KMS-11 (cell line): ENCODE measurements around the gene TASP1.
"Not testable (repeated sequence)": the region's sequence is repeated elsewhere in the genome, so short reads cannot be mapped to it uniquely, and the experiment has no call there.

ENCODE experiments used
- H2AFZ ChIP-seq: fragments of 200-600 bp; sonication (generic); 2 replicates; pipeline ENCODE4 v1.6.1; 2016; ENCODE audit warnings: antibody characterized with exemption, mixed run types, low read depth
- H3K27ac ChIP-seq: fragments of 200-600 bp; sonication (generic); 2 replicates; pipeline ENCODE4 v1.6.1; 2016; ENCODE audit warnings: mild to moderate bottlenecking, mixed run types
- H3K27me3 ChIP-seq: fragments of 200-600 bp; sonication (generic); 2 replicates; pipeline ENCODE4 v1.6.1; 2017; ENCODE audit warnings: mild to moderate bottlenecking, low read depth, mixed run types, moderate library complexity; ENCODE audit not compliant: insufficient read depth
- H3K36me3 ChIP-seq: fragments of 200-600 bp; sonication (generic); 2 replicates; pipeline ENCODE4 v1.6.1; 2017; ENCODE audit warnings: mild to moderate bottlenecking, mixed run types; ENCODE audit not compliant: insufficient read depth
- H3K4me1 ChIP-seq: fragments of 200-600 bp; sonication (generic); 2 replicates; pipeline ENCODE4 v1.6.1; 2016; ENCODE audit warnings: mild to moderate bottlenecking, low read depth, mixed run types; ENCODE audit not compliant: poor library complexity, severe bottlenecking
- H3K4me2 ChIP-seq: fragments of 200-600 bp; sonication (generic); 2 replicates; pipeline ENCODE4 v1.7.0; 2016; ENCODE audit warnings: mild to moderate bottlenecking, mixed run types
- H3K4me3 ChIP-seq: fragments of 200-600 bp; sonication (generic); IDR thresholded peaks from 2 replicates; pipeline ENCODE4 v1.6.1; 2017; ENCODE audit warnings: low read depth, low read length, mixed read lengths; ENCODE audit not compliant: insufficient read depth
- H3K79me2 ChIP-seq: fragments of 200-600 bp; sonication (generic); 2 replicates; pipeline ENCODE4 v1.6.1; 2016; ENCODE audit warnings: low read depth, mixed run types; ENCODE audit not compliant: insufficient read depth
- H3K9ac ChIP-seq: fragments of 200-600 bp; sonication (generic); 2 replicates; pipeline ENCODE4 v1.6.1; 2016; ENCODE audit warnings: mild to moderate bottlenecking, mixed run types
- H4K20me1 ChIP-seq: fragments of 200-600 bp; sonication (generic); 2 replicates; pipeline ENCODE4 v1.6.1; 2016; ENCODE audit warnings: mild to moderate bottlenecking, mixed run types; ENCODE audit not compliant: insufficient read depth
- TF ChIP-seq, protein P1 (sequence below): fragments of 200-600 bp; sonication (generic); conservative IDR thresholded peaks from 2 replicates; pipeline ENCODE4 v1.6.1; 2017; ENCODE audit warnings: low read depth, mild to moderate bottlenecking, antibody characterized with exemption, low read length, moderate library complexity, mixed read lengths

The TASP1 gene

DNA sequence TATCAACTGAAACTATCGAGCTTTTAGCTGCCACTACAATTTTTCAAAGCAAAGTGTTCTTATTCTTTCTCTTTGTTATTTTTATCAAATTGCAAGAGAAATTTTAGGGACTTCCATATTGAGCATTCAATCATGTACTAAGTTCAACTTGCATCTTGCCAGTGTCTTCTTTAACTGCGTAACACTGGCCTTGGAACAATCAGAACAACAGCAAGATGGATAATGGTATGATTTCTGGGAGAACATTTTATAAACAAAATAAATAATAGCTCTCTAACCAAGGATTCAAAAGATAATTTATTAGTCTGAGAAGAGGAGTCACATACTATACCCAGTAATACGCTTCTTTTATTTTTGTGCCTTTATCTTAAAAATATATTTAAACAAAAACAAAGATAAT is 249.6 kb downstream of the TASP1 start:
- Histone ChIP-seq H3K4me1 (peaks cover 13% of the 10 kb centered on the region), H3K4me3 (no peak overlapping the region), H4K20me1 (no peaks in the 10 kb centered on the region), H3K4me2 (no peak overlapping the region), H3K36me3 (no peaks in the 10 kb centered on the region), H3K79me2 (no peaks in the 10 kb centered on the region), H3K9ac (no peak overlapping the region), H3K27me3 (no peaks in the 10 kb centered on the region), H3K27ac (no peak overlapping the region), H2AFZ (no peak overlapping the region)
- TF ChIP-seq, protein P1, sequence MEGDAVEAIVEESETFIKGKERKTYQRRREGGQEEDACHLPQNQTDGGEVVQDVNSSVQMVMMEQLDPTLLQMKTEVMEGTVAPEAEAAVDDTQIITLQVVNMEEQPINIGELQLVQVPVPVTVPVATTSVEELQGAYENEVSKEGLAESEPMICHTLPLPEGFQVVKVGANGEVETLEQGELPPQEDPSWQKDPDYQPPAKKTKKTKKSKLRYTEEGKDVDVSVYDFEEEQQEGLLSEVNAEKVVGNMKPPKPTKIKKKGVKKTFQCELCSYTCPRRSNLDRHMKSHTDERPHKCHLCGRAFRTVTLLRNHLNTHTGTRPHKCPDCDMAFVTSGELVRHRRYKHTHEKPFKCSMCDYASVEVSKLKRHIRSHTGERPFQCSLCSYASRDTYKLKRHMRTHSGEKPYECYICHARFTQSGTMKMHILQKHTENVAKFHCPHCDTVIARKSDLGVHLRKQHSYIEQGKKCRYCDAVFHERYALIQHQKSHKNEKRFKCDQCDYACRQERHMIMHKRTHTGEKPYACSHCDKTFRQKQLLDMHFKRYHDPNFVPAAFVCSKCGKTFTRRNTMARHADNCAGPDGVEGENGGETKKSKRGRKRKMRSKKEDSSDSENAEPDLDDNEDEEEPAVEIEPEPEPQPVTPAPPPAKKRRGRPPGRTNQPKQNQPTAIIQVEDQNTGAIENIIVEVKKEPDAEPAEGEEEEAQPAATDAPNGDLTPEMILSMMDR = no peak

DNA sequence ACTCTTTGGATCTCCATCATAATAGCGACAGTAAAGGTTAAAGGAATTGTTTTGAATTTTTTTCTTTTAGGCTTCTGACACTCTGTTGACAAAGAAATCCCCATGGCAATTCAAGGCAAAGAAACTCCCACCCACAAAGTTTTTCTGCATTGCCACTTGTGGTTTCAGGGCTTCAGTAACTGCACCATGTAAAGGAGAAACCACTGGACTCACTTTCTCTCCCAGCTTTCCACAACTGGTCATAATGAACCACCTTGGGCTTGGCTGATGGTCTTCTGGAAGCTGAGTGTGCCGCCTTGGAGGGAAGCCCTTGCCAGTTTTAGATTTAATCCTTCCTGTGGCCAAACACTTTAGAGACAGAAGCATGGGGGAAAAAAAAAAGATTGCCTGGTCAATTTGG is 254.6 kb downstream of the TASP1 start:
- H3K9ac ChIP-seq = no peak overlapping the region
- TF ChIP-seq, protein P1 = no peak
- no peak overlapping the region for H3K4me3 ChIP-seq

DNA sequence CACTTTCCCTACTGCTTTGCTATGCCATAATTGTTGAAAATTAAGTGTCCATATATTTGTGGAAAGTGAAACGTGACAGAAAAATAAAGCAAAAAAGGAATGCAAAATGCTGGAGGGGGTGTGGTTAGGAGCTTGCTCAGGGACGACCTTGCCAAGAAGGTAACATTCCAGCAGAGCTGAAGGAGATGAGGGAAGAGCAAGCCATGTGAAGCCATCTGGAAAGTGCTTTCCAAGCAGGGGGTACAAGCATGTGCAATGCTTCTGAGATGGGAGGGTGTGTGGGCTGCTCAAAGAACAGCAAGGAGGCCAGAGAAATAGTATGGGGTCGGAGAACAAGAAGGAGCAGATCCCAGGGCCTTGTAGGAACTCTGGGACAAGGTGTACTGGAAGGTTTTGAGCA is 255.9 kb downstream of the TASP1 start:
- Histone ChIP-seq H3K4me3 (no peak overlapping the region), H3K4me1 (no peaks in the 10 kb centered on the region), H2AFZ (no peak overlapping the region), H3K27me3 (no peaks in the 10 kb centered on the region), H3K79me2 (no peaks in the 10 kb centered on the region), H3K9ac (no peak overlapping the region), H3K36me3 (no peaks in the 10 kb centered on the region), H3K4me2 (no peak overlapping the region), H3K27ac (no peak overlapping the region), H4K20me1 (no peaks in the 10 kb centered on the region)
- TF ChIP-seq, protein P1 = no peak

More for the DNA sequence above, 254.6 kb downstream of the TASP1 start:
- H3K27me3 ChIP-seq = no peaks in the 10 kb centered on the region
- no peak overlapping the region for H3K4me2 ChIP-seq
- H3K79me2 ChIP-seq = no peaks in the 10 kb centered on the region
- H2AFZ ChIP-seq = no peak overlapping the region
- H3K4me1 ChIP-seq = no peaks in the 10 kb centered on the region
- H4K20me1 ChIP-seq = no peaks in the 10 kb centered on the region
- H3K36me3 ChIP-seq = no peaks in the 10 kb centered on the region
- H3K27ac ChIP-seq = no peak overlapping the region

DNA sequence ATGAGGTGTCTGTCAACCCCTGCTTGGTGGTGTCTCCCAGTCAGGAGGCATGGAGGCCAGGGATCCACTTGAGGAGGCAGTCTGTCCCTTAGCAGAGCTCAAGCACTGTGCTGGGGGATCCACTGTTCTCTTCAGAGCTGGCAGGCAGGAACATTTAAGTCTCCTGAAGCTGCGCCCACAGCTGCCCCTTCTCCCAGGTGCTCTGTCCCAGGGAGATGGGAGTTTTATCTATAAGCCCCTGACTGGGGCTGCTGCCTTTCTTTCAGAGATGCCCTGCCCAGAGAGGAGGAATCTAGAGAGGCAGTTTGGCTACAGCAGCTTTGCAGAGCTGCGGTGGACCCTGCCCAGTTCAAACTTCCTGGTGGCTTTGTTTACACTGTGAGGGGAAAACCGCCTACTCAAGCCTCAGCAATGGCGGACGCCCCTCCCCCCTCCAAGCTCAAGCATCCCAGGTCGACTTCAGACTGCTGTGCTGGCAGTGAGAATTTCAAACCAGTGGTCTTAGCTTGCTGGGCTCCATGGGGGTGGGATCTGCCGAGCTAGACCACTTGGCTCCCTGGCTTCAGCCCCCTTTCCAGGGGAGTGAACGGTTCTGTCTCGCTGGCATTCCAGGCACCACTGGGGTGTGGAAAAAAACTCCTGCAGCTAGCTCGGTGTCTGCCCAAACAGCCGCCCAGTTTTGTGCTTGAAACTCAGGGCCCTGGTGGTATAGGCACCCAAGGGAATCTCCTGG is 258.1 kb downstream of the TASP1 start:
- H3K4me3 ChIP-seq, H3K36me3 ChIP-seq, H3K27ac ChIP-seq, H4K20me1 ChIP-seq, H3K4me2 ChIP-seq, H3K4me1 ChIP-seq, H3K9ac ChIP-seq, H3K27me3 ChIP-seq, H2AFZ ChIP-seq, H3K79me2 ChIP-seq: not testable (repeated sequence)

DNA sequence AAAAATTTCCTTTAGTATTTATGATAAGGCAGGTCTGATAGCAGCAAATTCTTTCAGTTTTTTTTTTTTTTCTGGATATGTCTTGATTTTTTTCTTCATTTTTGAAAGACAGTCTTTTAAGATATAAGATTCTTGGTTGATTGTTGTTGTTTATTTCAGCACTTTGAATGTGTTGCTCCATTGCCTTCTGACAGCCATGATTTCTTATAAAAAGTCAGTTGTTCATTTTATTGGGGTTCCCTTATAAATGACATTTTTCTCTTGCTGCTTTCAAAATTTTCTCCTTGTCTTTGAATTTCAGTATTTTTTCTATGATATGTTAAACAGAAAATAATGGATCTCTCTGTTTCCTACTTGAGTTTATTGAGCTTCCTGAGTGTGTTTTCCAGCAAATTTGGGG is 265.3 kb downstream of the TASP1 start:
- Histone ChIP-seq H3K27ac (no peak overlapping the region), H4K20me1 (no peaks in the 10 kb centered on the region), H2AFZ (no peak overlapping the region), H3K27me3 (no peaks in the 10 kb centered on the region), H3K4me2 (no peak overlapping the region), H3K36me3 (no peaks in the 10 kb centered on the region), H3K4me3 (no peak overlapping the region), H3K9ac (no peak overlapping the region), H3K4me1 (no peaks in the 10 kb centered on the region), H3K79me2 (no peaks in the 10 kb centered on the region)
- TF ChIP-seq, protein P1 = no peak
